ENCODE results near the gene CD200R1L. TPM values are rescaled to one million over a fixed set of nuclear protein-coding genes. Genes with fewer than 3 reads are reported as not detected.
"Not testable (repeated sequence)": the region's sequence is repeated elsewhere in the genome, so short reads cannot be mapped to it uniquely, and the experiment has no call there.

Gene CD200R1L
- not detected for total RNA-seq

GRCh38 chr3:112846764-112847163 lies at the start of gene CD200R1L:
TSS of gene CD200R1L (minus strand) at chr3:112846864. CDS start at chr3:112829367, 17,497 bp downstream.
- no peak for DNase-seq

- DNase-seq, result no peak
Observed at GRCh38 chr3:112894258-112894657, 47.6 kb upstream of the CD200R1L start.

- DNase-seq, result no peak
Observed at GRCh38 chr3:112889357-112889756, 42.7 kb upstream of the CD200R1L start.

GRCh38 chr3:112888381-112889085 lies 41.9 kb upstream of the CD200R1L start:
- no peak for DNase-seq

GRCh38 chr3:112884678-112885290 lies 38.1 kb upstream of the CD200R1L start:
- DNase-seq, result no peak

- no peak for DNase-seq
Observed at GRCh38 chr3:112881891-112882290, 35.2 kb upstream of the CD200R1L start.

- DNase-seq, result no peak
Observed at GRCh38 chr3:112875561-112875960, 28.9 kb upstream of the CD200R1L start.

GRCh38 chr3:112874725-112875124 lies 28.1 kb upstream of the CD200R1L start:
- DNase-seq, result no peak

- DNase-seq, result no peak
Observed at GRCh38 chr3:112873632-112874031, 27.0 kb upstream of the CD200R1L start.

- no peak for DNase-seq
Observed at GRCh38 chr3:112871735-112872134, 25.1 kb upstream of the CD200R1L start.

GRCh38 chr3:112865757-112866156 lies 19.1 kb upstream of the CD200R1L start:
- DNase-seq, result no peak

- no peak for DNase-seq
Observed at GRCh38 chr3:112860898-112861297, 14.2 kb upstream of the CD200R1L start.

GRCh38 chr3:112858410-112859069 lies 11.9 kb upstream of the CD200R1L start:
- DNase-seq, result no peak

GRCh38 chr3:112857526-112857925 lies 10.9 kb upstream of the CD200R1L start:
- no peak for DNase-seq

- no peak for DNase-seq
Observed at GRCh38 chr3:112856537-112856936, 9.9 kb upstream of the CD200R1L start.

GRCh38 chr3:112855883-112856282 lies 9.2 kb upstream of the CD200R1L start:
- DNase-seq, result no peak

GRCh38 chr3:112855074-112855473 lies 8.4 kb upstream of the CD200R1L start:
- not testable (repeated sequence) for DNase-seq

GRCh38 chr3:112848196-112848595 lies 1.5 kb upstream of the CD200R1L start:
- DNase-seq, result no peak

- DNase-seq, result no peak
Observed at GRCh38 chr3:112847692-112848091, 1.0 kb upstream of the CD200R1L start.

- no peak for DNase-seq
Observed at GRCh38 chr3:112845772-112846171, 892 bp downstream of the CD200R1L start.

GRCh38 chr3:112829046-112829445 lies 17.6 kb downstream of the CD200R1L start:
- DNase-seq, result no peak

- no peak for DNase-seq
Observed at GRCh38 chr3:112822064-112823055, 24.3 kb downstream of the CD200R1L start.

Measured in occipital lobe (tissue), 2 donors.